GM18868 (cell line): ENCODE data around the gene PFKP.

Source experiments
- ATAC-seq: cut with Tn5 transposase; IDR thresholded peaks from one replicate; pipeline ENCODE4 v1.9.1; 2021; ENCODE audit warnings: mild to moderate bottlenecking, moderate library complexity; ENCODE audit not compliant: unreplicated experiment

PFKP gene

GRCh38 chr10:3110782-3111620, 43.7 kb downstream of the PFKP start:
- no peak for ATAC-seq

DNA sequence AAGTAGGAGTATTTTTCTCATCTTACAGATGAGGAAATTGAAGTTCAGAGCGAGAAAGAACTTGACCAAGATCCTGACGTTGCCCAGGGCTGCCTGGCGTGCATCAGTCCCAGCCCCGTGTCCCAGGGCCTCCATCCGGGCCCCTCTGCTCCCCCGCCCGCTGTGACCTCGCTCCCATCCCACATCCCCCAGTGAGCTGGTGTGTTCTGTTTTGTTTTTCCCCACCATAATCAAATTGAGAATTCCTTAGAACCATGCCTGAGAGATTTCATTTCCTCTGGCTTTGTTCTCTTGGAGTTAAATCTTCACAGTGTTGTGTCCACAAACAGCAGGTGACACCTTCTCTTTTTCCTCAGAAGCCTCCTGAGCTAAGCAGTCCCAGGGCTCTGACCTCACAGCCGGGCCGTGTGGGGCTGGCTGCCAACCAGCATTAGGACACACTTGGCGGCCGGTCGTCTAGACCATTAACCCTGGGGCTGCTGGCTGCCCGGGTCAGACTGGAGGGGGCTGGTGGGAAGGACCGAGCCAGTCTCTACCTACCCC, 44.3 kb downstream of the PFKP start:
- no peak for ATAC-seq

DNA sequence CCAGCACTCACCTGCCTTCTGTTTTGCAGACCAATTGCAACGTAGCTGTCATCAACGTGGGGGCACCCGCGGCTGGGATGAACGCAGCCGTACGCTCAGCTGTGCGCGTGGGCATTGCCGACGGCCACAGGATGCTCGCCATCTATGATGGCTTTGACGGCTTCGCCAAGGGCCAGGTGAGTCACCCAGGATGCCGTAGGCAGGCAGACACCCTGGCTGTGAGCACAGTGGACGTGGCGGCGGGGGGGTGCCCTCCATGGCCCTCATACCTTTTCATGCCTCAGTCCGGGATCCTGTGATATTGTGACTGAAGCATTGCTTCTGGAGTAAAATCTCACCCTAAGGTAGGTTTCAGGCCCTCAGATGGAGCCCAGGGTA, 46.0 kb downstream of the PFKP start:
- no peak for ATAC-seq

DNA sequence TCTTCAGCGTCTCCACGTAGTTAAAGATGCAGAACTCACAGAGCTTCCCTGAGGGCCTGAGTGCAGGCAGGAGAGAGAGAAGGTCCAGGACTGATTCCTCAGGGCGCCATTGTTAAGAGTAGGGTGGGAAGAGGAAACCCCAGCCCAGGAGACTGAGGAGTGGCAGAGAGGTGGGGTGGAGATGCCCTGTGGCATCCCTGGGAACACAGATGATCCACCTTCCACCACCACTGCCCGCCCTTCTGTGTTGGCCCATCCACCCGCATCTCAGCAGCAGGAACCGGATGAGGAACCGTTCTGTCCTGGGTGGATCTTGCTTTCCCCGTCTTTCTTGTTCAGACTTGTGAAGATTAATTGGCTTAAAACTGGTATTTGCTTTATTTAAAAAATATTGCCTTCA, 48.3 kb downstream of the PFKP start:
- no peak for ATAC-seq

- ATAC-seq = no peak
Observed at GRCh38 chr10:3116508-3117100, 49.3 kb downstream of the PFKP start.

- ATAC-seq = no peak
Observed at GRCh38 chr10:3117486-3117885, 50.1 kb downstream of the PFKP start.

- no peak for ATAC-seq
Observed at GRCh38 chr10:3118641-3119091, 51.3 kb downstream of the PFKP start.

GRCh38 chr10:3119796-3120459, 52.6 kb downstream of the PFKP start:
- ATAC-seq = no peak

- no peak for ATAC-seq
Observed at GRCh38 chr10:3122034-3122433, 54.7 kb downstream of the PFKP start.

GRCh38 chr10:3122486-3123205, 55.3 kb downstream of the PFKP start:
- no peak for ATAC-seq

- no peak for ATAC-seq
Observed at GRCh38 chr10:3123571-3124411, 56.4 kb downstream of the PFKP start.

DNA sequence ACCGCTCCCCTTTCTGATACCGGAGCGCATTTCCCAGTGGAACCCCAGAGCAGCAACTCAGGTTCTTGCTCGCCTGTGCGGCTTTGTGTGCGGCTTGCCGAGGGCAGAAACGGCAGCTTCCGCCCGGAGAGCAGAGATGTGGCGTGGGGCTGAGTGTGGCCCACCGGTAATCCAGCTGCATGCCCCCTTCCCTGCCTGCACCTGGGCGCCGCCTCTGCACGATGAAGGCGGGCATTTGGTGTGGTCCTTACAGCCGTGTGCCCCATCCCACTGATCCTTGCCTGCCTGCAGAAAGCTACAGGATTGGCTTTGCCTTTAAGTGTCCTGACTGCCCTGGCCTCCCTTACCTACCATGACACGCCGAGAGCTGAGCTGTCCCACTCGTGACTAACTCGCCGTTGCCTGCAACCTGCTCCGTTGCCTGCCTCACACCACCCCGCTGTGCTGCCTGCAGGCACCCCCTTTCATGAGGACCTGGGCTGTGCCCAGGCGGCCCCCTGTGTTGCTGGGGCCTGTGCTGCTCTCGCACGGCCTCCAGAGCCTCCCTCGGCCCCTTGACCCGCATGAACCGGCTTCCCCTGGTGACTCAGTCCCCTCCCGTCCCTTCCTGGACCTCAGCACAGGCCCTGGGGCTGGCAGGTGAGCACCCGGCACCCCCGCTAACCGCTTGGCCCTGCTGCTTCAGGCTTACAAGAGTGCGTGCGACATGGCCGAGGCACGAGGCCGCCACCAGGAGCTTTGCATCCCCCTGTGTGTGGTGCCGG, 57.2 kb downstream of the PFKP start:
- ATAC-seq = no peak

- no peak for ATAC-seq
Observed at GRCh38 chr10:3125527-3126170, 58.3 kb downstream of the PFKP start.

DNA sequence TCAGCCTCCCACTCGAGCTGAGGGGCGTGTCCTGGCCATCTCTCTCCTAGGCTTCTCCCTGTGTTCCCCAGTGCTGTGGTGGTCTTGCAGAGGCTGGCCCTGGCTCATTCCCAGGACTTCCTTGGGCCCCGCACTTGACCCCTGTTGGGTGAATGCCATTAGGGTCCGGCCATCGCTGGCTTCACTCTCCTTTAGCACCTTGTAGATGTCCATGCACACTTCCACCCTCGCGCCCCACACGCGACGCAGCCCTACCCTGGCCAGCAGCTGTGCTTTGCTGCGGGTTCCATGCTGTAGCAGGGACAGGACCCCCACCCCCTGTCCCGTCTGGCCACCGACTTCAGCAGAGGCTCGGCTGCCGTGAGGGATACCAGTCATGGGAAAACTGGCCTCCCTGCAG, 58.9 kb downstream of the PFKP start:
- no peak for ATAC-seq

DNA sequence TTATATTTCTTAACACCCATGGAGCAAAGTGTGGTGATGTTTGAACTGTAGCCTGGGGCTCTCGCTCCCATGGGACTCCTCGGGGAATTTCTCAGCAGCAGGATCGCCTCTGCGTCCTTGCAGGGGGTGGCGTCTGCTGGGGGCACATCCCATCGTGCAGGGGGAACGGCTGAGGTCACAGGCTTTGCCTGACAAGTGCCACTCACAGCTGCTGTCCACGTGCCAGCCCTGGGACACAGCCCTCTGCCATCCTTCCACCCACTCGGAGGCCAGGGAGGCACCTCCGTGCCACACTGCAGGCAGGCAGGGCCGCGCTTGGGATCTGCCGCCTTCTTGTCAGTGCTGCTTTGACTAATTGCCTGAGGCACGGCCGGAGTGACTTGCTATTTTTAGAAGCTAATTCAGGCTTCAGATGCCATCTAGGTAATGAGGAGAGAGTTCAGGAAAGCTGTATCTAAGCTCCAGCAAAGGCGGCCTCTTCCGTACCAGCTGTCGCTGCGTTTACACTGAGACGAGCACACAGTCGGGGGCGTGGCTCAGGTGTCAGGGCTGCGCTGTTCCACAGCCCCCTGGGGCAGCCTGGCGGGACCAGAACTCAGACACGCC, 59.5 kb downstream of the PFKP start:
- ATAC-seq = no peak

GRCh38 chr10:3127921-3128320, 60.6 kb downstream of the PFKP start:
- no peak for ATAC-seq

DNA sequence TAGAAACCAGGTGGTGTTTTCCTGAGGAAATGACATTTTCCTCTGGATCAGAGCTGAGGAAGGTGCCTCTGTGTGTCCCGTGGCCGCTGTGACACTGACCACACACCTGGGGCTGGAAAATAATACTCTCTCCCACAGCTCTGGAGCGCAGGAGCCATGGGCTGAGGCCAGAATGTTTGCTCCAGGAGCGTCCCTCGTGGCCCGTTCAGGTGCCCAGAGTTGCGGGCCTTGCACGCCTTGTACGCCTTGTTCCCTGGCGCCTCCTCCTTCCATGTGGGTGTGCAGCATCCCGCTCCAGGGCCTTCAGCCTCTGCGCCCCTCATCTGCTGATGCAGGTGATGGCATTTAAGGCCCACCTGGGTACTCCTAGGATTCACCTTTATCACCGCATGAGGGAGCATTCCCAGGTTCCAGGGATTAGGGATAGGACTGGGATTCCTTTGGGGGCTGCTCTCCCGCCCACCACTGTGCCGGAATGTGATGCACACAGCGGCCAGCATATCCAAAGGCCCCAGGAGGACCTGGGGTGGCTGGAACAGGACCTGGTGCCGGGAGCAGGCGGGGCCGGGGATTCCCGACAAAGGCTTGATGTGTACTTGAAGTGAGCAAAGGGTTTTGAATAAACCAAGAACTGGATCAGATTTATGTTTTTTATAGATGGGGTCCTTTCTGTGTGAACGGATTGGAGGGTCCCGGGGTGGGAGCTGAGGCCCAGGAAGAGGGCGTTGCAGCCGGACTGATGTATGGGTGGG, 61.2 kb downstream of the PFKP start:
- ATAC-seq = no peak
